Kidney epithelial cell (primary cell): Measurements from ENCODE around the gene LCN10. TPM values are rescaled to one million over a fixed set of nuclear protein-coding genes. Genes with fewer than 3 reads are reported as not detected.

Experiments
- DNase-seq: peaks from one replicate; pipeline ENCODE4 v3.0.0-alpha.2; 2010; ENCODE audit warnings: low read depth
- H3K27me3 ChIP-seq: 2 replicates; pipeline ENCODE4 v1.6.0; 2011; ENCODE audit warnings: low read length; ENCODE audit not compliant: control insufficient read depth, insufficient read depth
- H3K36me3 ChIP-seq: 2 replicates; pipeline ENCODE4 v1.5.1; 2011; ENCODE audit warnings: low read length; ENCODE audit not compliant: control insufficient read depth, insufficient read depth
- H3K4me3 ChIP-seq: 2 replicates; pipeline ENCODE4 v1.5.1; 2011; ENCODE audit warnings: low read depth, mild to moderate bottlenecking, control low read depth, low read length
- CTCF ChIP-seq: IDR thresholded peaks from 2 replicates; pipeline ENCODE4 v1.5.1; 2011; ENCODE audit warnings: mild to moderate bottlenecking, moderate library complexity, low read length, control low read depth, inconsistent platforms; ENCODE audit not compliant: insufficient read depth, poor library complexity, severe bottlenecking
- total RNA-seq: library from RNA; depleted of rRNA; stranded (reverse); fragments of >200 nt; gene quantifications from 2 replicates; pipeline ENCODE4 v1.2.3, GENCODE V29; 2015

Gene LCN10
- total RNA-seq, 1 donor from 2014 or later = not detected

DNA sequence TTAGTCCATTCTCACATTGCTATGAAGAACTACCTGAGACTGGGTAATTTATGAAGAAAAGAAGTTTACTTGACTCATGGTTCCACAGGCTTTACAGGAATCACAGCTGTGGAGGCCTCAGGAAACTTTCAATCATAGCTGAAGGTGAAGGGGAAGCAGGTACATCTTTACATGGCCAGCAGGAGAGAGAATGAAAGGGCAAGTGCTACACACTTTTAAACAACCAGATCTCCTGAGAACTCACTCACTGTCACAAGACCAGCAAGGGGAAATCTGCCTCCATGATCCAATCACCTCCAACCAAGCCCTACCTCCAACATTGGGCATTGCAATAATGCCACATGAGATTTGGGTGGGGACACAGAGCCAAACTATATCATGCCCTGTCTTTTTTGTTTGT is 9.1 kb upstream of the LCN10 start:
- peaks cover 11% of the 10 kb centered on the region for H3K27me3 ChIP-seq
- no peak for DNase-seq
- no peak overlapping the region for H3K4me3 ChIP-seq
- no peaks in the 10 kb centered on the region for H3K36me3 ChIP-seq
- no peak for TF ChIP-seq CTCF

GRCh38 chr9:136751244-136751643 is 8.5 kb upstream of the LCN10 start:
- TF ChIP-seq CTCF = no peak
- no peak for DNase-seq
- no peak overlapping the region for H3K4me3 ChIP-seq
- no peaks in the 10 kb centered on the region for H3K36me3 ChIP-seq
- peaks cover 12% of the 10 kb centered on the region for H3K27me3 ChIP-seq

- Histone ChIP-seq H3K27me3 (peaks cover 12% of the 10 kb centered on the region), H3K4me3 (no peak overlapping the region), H3K36me3 (no peaks in the 10 kb centered on the region)
- no peak for TF ChIP-seq CTCF
- no peak for DNase-seq
Measured at GRCh38 chr9:136750526-136750925, 7.8 kb upstream of the LCN10 start.

GRCh38 chr9:136748666-136749611 is 6.2 kb upstream of the LCN10 start:
- DNase-seq = no peak
- no peak for TF ChIP-seq CTCF
- Histone ChIP-seq H3K4me3 (no peak overlapping the region), H3K36me3 (no peaks in the 10 kb centered on the region), H3K27me3 (peaks cover 18% of the 10 kb centered on the region)

GRCh38 chr9:136748201-136748600 is 5.5 kb upstream of the LCN10 start, which contains the start of gene LCN6:
Gene LCN6 (minus strand): TSS chr9:136748525. CDS start chr9:136748483, 42 bp downstream.
- Histone ChIP-seq H3K36me3 (no peaks in the 10 kb centered on the region), H3K4me3 (no peak within 1 kb of the TSS), H3K27me3 (peaks cover 25% of the 10 kb centered on the region)
- TF ChIP-seq CTCF = no peak
- no peak for DNase-seq
